Activated gamma-delta T cell treated with Interleukin-2 at 50 U/mL for 16 hours (primary cell): ENCODE results near the gene TRIM7.

Experiments used
- DNase-seq: peaks from one replicate; pipeline ENCODE4 v3.0.0-alpha.2; 2020

Gene TRIM7

DNA sequence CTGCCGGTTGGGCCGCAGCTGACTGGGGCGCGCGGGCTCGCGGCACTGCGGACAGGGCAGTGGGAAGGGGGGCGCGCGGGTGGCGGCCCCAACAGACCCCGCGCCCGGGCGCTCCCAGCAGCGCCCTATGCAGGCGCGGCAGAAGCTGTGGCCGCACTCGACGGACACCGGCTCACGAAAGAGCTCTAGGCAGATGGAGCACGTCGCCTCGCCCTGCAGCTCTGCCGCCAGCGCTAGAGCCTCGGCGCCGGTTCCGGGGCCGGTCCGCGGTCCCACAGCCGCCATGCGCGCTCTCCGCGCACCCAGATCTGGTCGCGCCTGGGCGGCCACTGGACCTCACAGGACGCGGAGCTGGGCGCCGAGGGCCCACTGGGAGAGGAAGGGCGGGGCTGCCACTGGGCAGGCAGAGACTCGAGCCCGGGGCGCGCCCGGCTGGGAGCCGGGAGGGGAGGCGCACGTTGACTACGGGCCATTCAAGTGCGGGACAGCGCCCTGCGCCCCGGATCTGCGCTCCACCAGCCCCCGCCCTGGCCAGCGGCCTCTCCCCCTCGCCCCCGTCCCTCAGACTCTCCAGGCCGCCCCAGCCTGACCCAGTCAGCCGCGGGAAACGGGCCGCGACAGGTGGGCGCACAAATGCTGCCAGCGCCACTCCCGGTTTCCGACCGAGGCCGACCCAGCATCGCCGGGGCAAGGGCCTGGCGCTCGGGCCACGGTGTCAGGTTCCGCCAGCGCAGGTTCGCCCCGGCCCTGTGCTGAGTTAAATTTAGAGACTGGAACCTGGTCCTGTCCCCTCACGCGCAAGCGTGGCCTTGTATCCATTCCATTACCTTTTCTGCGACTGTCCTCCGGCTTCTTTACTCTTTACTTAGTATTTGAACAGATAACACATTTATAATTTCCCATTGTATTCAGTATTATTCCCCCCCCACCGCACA, at the start of gene TRIM7:
TRIM7 (minus strand) TSS at position 371 of the 935 bp plus-strand sequence; CDS start at position 285, 86 bp downstream.
- DNase-seq = no peak

DNA sequence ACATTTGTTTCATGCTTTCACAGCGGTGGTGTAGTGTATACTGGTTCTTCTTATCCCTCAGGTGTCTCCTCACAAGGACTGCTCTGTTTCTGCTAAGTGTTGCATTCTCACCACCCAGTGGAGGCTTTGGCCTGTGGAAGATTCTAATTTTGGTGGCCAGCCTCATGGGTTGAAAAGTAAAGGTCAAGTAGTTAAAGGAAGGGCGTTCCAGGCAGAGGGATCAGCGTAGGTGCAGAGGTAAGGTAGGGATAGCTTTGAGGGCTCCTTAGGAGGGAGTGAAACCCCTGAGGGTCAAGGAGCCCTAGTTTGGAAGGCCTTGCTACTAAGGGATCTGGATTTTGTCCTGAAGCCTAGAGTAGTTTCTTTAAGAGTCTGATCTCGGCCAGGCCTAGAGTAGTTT, 43.3 kb upstream of the TRIM7 start:
- no peak for DNase-seq

DNA sequence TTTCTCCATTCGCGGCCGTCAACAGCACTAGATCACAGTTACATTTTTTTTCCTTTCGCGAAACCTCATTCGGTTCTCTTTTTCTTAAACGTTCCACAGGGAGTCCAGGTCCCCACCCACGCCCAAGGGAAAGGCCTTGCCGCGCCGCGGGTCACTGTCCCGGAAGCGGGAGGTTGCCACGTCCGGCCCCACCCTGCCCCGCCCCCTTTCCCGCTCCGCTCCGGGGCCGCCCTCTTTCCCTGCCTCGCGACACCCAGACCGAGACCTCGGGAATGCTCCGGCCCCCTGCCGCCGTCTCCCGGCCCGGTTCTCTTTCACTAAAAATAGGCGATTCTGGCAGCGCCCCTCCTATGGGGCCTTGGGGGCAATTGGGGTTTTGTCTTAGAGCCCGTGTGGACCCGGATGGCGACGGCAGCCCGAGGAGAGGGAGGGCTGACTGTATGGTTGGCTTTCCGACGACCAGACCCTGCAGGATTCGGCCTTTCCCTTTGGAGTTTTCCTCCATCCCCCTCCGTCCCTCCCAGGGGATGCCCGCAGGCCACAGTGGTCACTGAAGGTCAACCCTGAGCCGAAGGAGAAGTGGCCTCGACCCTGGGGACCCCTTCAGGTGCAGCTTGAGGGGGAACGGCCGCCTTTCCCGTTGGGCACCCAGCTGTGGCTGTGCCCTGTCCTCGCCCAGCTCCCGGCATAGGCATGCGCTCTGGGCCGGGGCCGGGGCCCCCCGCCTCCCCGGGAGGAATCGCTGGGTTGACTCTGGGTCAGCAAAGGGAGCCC, 41.5 kb upstream of the TRIM7 start:
- DNase-seq = peak; percentile 66

DNA sequence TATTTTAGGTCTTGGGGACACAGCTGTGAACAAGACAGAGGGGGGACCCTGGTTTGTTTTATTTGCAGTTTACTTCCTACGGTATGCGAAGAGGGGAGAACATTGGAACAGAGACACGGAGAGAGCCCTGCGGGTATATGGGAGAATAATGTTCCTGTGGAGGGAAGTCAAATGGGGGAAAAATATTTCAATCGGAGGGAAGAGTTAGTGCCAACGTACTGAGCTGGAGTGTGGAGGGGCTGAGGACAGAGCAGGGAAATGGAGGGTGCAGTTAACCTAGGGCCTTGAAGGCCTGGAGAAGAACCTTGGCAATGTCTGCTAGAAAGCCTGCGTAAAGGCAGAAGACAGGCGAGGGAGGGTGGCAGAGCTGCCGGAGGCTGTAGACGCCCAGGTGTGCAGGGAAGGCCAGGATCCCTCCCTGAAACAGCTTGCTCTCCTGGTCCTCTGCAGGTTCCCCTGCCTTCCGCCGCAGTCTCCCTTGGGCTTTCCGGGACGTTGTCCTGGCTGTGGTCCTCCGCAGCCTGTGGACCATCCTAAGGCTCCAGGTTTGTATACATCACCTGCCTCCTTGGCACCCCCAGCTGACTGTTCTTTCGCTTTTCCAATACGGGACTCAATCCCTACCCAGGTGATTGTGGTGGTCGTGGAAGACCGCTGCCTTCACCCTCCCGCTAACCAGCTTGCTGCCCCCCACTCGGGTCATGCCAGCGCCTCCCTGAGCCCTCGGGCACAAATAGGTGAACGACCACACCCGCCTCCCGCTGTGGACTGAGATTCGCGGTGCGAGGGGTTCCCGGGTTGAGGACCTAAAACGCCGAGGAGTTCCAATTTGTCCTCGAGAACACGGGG, 40.7 kb upstream of the TRIM7 start:
- no peak for DNase-seq

DNA sequence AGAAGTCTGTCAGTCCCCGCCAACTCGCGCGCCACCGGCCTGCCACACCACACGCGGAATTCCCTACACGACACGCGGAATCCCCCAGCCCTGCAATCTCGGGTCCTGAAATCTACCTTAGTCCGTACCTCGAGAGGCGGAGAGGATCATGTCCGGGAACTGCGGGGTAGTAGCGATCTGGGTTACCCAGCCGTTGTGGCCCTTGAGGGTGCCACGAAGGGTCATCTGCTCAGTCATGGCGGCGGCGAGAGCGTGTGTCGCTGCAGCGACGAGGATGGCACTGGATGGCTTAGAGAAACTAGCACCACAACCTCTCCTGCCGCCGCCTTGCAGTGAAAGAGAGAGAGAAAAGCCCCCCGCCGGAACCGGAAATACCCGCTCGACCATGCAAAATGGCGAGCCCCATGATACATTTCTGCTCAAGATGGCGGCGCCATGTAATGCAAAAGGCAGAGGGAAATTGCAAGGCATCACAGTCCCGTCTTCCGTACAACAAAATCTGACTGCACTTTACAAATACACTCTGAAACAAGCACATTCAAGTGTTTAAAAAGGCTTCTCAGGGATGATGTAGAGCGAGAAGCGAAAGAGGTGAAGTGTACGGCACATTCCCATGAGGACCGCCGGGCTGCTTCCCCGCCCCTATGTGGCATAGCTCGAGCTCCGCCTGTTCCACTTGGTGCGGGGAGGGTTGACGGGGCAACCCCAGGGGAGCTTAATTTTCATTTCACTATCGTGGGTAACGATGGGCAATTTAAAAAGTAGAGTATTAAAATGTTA, 38.8 kb upstream of the TRIM7 start, which contains the start of gene RACK1:
RACK1 (minus strand) TSS at position 343 of the 780 bp plus-strand sequence; CDS start at position 237, 106 bp downstream.
- DNase-seq = peak; percentile 89

DNA sequence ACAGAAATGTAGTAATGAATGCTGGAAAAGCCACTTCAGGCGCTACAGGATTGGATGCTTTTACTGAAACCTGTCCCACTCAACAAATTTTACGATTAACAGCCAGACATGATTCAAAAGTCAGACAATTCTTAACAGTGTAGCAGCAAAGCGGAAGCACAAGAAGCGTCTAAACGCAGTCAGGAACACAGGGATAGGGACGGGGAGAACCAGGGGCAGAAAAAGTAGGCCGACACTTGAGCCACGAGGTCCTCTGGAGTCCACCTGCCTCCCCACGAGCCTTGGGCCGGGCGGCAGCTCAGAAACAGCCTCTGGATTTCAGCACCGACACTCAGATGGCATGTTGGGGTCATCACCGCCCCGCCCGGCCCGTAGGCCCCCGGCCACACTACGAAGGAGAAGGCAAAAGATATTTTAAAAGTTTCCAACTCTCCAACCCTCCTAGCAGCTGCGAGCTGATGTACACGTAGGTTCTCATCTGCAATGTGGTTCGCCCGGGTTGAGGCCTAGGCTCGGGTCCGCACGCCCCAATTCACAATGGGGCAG, 38.1 kb upstream of the TRIM7 start:
- DNase-seq = peak; percentile 38

DNA sequence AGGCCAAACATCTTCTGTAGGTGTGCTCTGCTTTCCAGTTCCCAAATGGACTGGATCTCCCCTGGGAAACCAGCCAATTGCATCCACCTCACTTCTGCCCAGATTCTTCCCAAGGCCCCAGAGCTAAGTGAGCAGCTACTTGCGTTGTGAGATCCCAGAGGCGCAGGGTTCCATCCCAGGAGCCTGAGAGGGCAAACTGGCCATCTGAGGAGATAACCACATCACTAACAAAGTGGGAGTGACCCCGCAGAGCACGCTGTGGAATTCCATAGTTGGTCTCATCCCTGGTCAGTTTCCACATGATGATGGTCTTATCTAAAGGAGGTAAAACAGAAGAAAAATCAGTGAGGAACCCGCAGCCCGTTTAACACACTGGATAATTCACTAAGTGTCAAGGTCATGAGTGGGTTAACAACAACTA, 37.0 kb upstream of the TRIM7 start:
- no peak for DNase-seq

DNA sequence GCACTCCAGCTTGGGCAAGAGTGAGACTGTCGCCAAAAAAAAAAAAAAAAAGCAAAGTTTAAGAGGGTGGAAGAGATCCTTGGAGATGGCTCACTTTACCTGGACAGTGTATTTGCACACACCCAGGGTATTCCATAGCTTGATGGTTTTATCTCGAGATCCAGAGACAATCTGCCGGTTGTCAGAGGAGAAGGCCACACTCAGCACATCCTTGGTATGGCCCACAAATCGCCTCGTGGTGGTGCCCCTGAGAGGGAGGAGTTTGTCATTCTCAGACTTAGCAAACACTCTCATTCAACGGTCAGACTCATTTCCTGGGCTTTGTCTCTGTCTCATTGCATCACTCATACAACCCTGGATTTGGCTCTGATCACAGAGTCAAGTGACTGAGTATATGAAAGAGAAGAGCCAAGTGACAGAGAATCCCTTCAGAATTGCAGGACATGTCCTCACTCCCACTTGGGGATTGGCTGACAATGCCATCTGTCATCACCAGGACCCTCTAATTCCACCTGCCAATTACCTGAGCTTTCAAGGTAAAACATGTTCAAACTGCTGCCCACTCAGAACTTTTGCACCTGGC, 36.5 kb upstream of the TRIM7 start:
- DNase-seq = no peak

DNA sequence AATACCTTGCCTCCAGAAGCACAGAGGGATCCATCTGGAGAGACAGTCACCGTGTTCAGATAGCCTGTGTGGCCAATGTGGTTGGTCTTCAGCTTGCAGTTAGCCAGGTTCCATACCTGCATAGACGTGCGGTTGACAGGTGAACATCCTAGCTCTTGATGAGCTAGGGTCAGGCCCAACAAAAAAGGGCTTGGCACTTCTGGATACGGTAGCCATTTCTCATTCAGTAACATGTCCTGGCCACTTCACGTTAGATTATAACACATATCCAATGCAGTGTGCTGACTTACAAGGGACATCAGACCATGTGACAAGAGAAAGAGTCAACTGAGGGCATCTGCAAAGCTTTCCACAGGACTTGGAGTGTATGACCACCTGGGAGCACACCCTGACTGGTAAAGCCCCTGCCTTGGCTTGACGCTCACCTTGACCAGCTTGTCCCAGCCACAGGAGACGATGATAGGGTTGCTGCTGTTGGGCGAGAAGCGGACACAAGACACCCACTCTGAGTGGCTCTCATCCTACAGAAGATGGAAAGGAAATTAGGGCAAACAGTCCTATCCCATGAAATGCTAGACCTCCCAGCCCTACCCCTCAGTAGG, 34.2 kb upstream of the TRIM7 start:
- DNase-seq = no peak

DNA sequence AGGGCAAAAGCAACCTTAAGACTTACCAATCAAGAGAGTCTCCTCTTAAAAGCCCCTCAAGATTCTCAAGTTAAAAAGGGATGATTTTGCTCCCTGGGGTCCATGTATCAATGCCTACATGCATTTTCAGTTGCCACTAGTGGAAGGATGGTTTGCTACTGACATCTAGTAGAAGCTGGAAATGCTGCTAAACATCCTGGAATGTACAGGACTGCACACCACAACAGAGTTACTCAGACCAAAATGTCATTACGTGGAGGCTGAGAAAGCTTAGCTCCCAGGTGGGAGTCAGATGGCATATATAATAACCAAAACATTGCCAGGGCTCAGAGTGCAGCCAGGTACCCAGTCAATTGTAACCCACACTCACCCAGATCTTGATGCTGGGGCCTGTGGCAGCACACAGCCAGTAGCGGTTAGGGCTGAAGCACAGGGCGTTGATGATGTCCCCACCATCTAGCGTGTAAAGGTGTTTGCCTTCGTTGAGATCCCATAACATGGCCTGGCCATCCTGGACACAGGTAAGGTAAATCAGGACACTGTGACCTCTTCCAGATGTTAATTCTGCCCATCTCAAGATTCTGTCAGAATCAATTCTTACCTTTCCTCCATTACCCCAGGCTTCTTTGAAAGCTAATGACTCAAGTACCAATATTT, 32.9 kb upstream of the TRIM7 start:
- no peak for DNase-seq

DNA sequence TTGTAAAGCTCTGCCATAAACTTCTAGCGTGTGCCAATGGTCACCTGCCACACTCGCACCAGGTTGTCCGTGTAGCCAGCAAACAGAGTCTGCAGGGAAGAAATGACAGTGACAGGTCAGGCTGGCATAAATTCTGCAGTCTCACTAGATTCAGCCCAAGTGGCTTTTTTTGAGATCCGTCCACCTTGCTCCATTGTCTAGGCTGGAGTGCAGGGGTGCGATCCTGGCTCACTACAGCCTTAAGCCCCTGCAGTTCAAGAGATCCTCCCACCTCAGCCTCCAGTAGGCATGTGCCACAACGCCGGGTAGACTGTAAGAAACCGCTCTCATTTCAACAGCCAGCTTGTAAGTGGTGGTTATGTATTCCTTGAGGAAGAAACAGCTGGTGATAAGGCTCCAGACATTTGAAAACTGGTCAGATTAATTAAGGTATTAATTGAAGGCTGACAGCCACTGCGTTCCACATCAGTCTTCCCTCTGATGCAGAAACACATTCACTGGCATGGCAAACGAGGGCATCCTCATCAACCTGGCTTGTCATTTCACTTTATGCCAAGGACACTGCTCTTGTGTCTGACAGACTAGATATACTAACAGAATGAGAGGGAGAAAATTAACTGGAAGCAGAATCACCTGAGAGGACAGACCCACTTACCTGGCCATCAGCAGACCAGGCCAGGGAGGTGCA, 32.1 kb upstream of the TRIM7 start:
- no peak for DNase-seq

DNA sequence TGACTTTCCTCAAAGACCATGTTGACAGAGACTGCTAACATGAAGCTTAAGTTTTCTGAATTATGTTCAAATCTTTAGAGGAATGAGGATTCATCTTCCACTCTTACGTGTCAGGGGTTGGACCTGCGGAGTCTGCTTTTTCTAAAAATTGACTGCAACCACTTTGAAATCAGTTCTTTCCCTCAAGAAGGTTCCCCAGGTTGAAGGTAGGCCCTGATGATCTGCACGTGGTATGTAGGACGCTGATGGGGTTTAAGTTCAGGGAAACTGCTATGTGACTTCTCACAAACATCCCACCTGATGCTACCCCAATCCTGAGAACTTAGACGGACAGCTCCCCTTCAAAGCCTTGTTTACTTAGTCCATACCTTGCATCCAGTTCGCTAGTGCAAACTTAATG, 31.5 kb upstream of the TRIM7 start:
- no peak for DNase-seq

DNA sequence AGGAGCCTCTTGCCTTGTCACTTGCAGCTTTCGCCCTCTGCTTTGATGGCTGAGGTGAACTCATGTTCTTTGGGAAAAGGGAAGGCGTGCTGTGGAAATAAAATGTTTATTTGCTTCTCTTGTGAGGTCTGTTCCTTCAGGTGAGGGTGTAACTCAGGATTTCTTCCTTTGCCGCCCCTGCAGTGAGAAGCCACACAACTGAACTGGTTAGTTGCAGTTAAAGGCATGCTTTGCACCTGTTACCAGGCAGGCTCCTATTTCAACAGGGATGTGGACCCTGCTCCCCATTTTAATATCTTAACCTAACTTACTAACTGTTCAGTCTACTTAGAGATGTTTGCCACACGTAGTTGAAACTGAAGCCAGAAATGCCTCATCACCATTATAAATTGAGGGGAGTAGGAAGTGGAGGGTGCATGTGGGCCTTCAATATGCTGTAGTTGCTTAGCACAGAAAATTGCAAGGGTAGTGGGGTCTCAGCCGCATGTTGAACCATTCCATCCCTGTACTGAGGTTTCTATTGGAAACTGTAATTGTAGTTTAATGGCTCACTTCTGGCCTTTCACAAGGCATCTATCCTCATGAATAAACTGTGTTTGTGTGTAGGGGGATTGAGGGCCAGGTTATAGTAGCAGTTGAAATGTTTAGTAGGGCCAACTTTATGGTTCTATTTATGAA, 30.8 kb upstream of the TRIM7 start:
- DNase-seq = no peak

DNA sequence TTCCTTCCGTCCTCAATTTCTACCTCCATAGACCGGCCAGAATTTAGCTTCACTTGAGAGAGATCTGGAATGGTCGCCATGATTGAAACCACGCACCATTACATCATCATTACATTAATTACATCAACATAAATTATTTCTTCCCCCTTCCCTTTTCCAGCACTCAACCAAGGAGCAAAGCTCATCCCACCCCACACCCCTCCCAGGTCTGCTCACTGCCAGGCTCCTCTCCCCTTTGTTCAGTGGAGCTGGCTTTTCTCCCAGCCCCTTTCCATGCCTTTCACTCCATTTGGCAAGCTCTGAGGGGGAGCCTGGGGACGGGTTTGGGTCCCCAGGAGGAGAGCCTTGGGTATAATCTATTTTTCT, 30.3 kb upstream of the TRIM7 start:
- no peak for DNase-seq

DNA sequence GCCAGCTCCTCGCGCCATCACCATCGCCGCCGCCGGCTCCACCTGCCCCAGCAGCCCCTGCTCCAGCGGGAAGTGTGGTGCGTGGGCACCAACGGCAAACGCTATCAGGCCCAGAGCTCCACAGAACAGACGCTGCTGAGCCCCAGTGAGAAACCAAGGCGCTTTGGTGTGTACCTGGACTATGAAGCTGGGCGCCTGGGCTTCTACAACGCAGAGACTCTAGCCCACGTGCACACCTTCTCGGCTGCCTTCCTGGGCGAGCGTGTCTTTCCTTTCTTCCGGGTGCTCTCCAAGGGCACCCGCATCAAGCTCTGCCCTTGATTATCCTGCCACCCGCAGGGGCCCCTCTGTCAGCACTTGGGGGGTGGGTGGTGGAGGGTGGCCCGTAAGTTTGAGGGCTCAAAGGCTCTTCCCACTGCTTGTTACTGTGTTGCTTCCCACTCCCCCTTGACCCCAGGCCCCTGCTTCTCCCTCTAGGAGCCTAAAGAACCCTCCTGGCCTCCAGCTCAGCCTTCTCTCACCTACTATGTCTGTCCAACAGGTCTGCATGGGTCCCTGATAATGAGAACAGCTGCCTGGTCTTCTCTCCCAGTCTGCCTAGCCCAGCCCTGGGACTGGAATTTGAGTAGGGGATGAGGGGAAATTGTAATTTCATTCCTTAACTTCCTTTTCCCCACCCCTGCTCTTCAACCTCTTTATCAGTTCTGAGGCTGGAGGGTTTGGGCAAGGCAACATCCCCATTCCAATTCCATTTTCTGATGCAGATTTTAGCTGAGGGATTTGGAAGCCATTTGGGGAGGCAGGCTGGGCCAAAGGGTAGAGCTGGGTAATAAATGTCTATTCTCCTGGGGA, 29.7 kb upstream of the TRIM7 start:
- no peak for DNase-seq

DNA sequence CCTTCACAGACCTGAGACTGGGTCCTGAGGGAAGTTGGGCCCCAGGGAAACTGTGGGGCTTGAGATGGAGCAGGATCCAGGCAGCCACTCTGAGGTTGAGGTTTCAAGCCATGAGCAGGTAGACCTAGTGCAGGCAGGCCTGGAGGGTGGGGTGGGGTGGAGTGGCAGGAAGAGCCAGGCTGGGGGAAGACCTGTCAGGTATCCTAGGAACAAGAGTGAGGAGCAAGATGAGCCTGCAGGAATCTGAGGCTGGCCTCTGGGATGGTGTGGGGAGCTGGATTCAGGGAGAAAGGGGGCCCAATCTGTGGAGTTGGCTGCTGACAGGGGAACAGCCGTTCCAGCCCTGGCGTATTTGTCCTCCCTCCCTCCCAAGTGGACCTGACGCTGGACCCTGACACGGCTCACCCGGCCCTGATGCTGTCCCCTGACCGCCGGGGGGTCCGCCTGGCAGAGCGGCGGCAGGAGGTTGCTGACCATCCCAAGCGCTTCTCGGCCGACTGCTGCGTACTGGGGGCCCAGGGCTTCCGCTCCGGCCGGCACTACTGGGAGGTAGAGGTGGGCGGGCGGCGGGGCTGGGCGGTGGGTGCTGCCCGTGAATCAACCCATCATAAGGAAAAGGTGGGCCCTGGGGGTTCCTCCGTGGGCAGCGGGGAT, 28.9 kb upstream of the TRIM7 start:
- DNase-seq = no peak

DNA sequence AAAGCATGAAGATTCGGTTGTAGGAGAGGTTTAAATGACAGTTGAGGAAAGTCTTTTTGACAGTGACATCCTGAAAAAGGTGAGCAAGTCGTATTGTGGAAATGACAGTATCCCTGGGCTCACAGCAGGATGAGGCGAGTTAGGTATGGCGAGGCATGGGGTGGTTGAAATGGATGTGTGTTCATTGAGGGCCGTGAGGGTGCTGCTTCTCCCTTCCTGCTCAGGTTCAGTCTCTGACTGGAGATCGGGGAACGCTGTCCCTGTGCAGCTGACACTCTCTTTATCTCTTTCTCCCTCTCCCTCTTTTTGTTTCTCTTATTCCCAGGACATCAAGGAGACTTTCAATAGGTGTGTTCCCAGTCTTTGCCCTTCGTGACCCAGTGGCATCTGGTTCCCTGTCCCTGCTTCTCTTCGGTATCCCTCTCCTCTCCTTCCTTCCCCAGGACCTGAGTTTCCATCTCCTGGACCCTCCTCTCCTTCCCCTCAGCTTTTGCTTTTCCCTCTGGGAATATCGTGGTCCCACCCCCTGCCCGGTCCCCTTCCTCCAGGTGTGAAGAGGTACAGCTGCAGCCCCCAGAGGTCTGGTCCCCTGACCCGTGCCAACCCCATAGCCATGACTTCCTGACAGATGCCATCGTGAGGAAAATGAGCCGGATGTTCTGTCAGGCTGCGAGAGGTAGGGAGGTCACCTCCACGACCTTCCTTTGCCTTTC, 28.2 kb upstream of the TRIM7 start:
- no peak for DNase-seq
